Erythroblast (primary cell): Measurements from ENCODE around the gene TMEM26.

ENCODE experiments used
- DNase-seq, 2 experiments: peaks; one replicate each; lab custom pipeline; 2025; lab: John Stamatoyannopoulos, UW
- GATA1 ChIP-seq: IDR thresholded peaks from 2 replicates; pipeline ENCODE4 v1.6.1; 2011; ENCODE audit warnings: low read depth, mild to moderate bottlenecking, control low read depth, low read length, moderate library complexity
- POLR2A ChIP-seq: IDR thresholded peaks from 2 replicates; pipeline ENCODE4 v1.6.1; 2011; ENCODE audit warnings: mild to moderate bottlenecking, low read length

Gene TMEM26

GRCh38 chr10:61448841-61449600 lies 4.2 kb downstream of the TMEM26 start:
- DNase-seq = no peak
- no peak for TF ChIP-seq GATA1
- no peak for TF ChIP-seq POLR2A

GRCh38 chr10:61448091-61448490 lies 5.1 kb downstream of the TMEM26 start:
- no peak for DNase-seq
- TF ChIP-seq POLR2A = no peak
- no peak for TF ChIP-seq GATA1

GRCh38 chr10:61439058-61439609 lies 14.0 kb downstream of the TMEM26 start:
- TF ChIP-seq GATA1 (no peak), POLR2A (no peak)
- no peak for DNase-seq

- DNase-seq = no peak
- TF ChIP-seq POLR2A (no peak), GATA1 (no peak)
Observed at GRCh38 chr10:61438141-61438988, 14.8 kb downstream of the TMEM26 start.

- TF ChIP-seq POLR2A (no peak), GATA1 (no peak)
- DNase-seq = no peak
Observed at GRCh38 chr10:61423178-61423577, 30.0 kb downstream of the TMEM26 start.

- TF ChIP-seq GATA1 = no peak
- no peak for DNase-seq
Observed at GRCh38 chr10:61417661-61418060, 35.5 kb downstream of the TMEM26 start.

- TF ChIP-seq POLR2A (no peak), GATA1 (no peak)
- DNase-seq = no peak
Observed at GRCh38 chr10:61415824-61416223, 37.4 kb downstream of the TMEM26 start.

- no peak for DNase-seq
- no peak for TF ChIP-seq GATA1
- no peak for TF ChIP-seq POLR2A
Observed at GRCh38 chr10:61411706-61412105, 41.5 kb downstream of the TMEM26 start.

GRCh38 chr10:61410353-61411070 lies 42.7 kb downstream of the TMEM26 start:
- no peak for DNase-seq
- TF ChIP-seq GATA1 (no peak), POLR2A (no peak)

GRCh38 chr10:61409157-61409556 lies 44.0 kb downstream of the TMEM26 start:
- TF ChIP-seq GATA1 = no peak
- TF ChIP-seq POLR2A = no peak
- no peak for DNase-seq

- DNase-seq = no peak
- TF ChIP-seq POLR2A = no peak
- no peak for TF ChIP-seq GATA1
Observed at GRCh38 chr10:61408105-61408504, 45.1 kb downstream of the TMEM26 start.

- TF ChIP-seq POLR2A = no peak
- no peak for TF ChIP-seq GATA1
- DNase-seq = no peak
Observed at GRCh38 chr10:61406736-61407135, 46.4 kb downstream of the TMEM26 start.

- TF ChIP-seq GATA1 (no peak), POLR2A (no peak)
- no peak for DNase-seq
Observed at GRCh38 chr10:61406242-61406641, 46.9 kb downstream of the TMEM26 start.

- DNase-seq = no peak
Observed at GRCh38 chr10:61404751-61405150, 48.4 kb downstream of the TMEM26 start.

More at GRCh38 chr10:61404751-61405150, 48.4 kb downstream of the TMEM26 start:
- TF ChIP-seq POLR2A (no peak), GATA1 (no peak)
